Psoas muscle (tissue), 8 donors: ENCODE data around the gene MRPL41. TPM values are rescaled to one million over a fixed set of nuclear protein-coding genes. Genes with fewer than 3 reads are reported as not detected.
"Not testable (repeated sequence)": the region's sequence is repeated elsewhere in the genome, so short reads cannot be mapped to it uniquely, and the experiment has no call there.

ENCODE experiments used
- ATAC-seq, 4 donors: fragments of 200-7000 bp; cut with Tn5 transposase; one replicate each; pipeline ENCODE4 v1.9.1; 2020; ENCODE audit warnings: moderate library complexity in 3 of 4, mild to moderate bottlenecking in 2 of 4
- DNase-seq, 2 donors: peaks; one replicate each; pipeline ENCODE4 v3.0.0-alpha.2; 2020
- H3K27ac ChIP-seq: fragments of 200-600 bp; one replicate; pipeline ENCODE4 v1.8.0; 2022
- H3K27me3 ChIP-seq, 3 donors: fragments of 200-600 bp in 1 of 3; one replicate each; pipeline versions ENCODE4 v1.6.1 to v1.8.0; 2013 to 2022; ENCODE audit warnings: low read length in 2 of 3, mild to moderate bottlenecking in 2 of 3, moderate library complexity in 1 of 3; ENCODE audit not compliant: insufficient read depth in 3 of 3
- H3K36me3 ChIP-seq, 2 donors: fragments of 200-600 bp in 1 of 2; one replicate each; pipeline versions ENCODE4 v1.6.1 to v1.8.0; 2013 to 2022; ENCODE audit warnings: low read depth in 1 of 2, mild to moderate bottlenecking in 1 of 2, moderate library complexity in 1 of 2; ENCODE audit not compliant: insufficient read depth in 1 of 2
- H3K4me1 ChIP-seq: fragments of 200-600 bp; one replicate; pipeline ENCODE4 v1.8.0; 2022
- H3K4me3 ChIP-seq: fragments of 200-600 bp; one replicate; pipeline ENCODE4 v1.8.0; 2022; ENCODE audit warnings: mild to moderate bottlenecking
- H3K9me3 ChIP-seq: fragments of 200-600 bp; one replicate; pipeline ENCODE4 v1.8.0; 2022
- CTCF ChIP-seq: fragments of 200-600 bp; IDR thresholded peaks from one replicate; pipeline ENCODE4 v1.8.0; 2022; ENCODE audit warnings: antibody characterized with exemption
- WGBS, 3 donors: extraction: QIAGEN DNeasy Blood & Tissue Kit; methylation state at CpG; one replicate each; pipeline versions ENCODE4 v1.1.6 to v1.1.7; 2013; 5-methylcytosine and 5-hydroxymethylcytosine counted together
- intact Hi-C, 2 donors: fragments of 100-400 bp; cut with DNase I; formaldehyde crosslinking; loops; one replicate each; pipeline versions ENCODE4 v1.11.0 to v1.14.2; 2022
- polyA plus RNA-seq, 3 donors: library from polyadenylated mRNA; stranded (reverse); fragments of 200-250 nt; gene quantifications; one replicate each; pipeline ENCODE4 v1.2.3, GENCODE V29; 2013
- total RNA-seq, 4 donors: library from RNA; stranded (reverse); fragmentation: NEBNext Ultra II Directional in 2 of 4; extraction: Animal tissue kit (Norgen Biotek cat#: 25700) in 2 of 4; gene quantifications; one replicate each; pipeline versions ENCODE4 v1.2.1 to v1.2.4, GENCODE V29; 2021 to 2023
- donor health status: healthy with polysubstance abuse.
- donor health status: DM: no; HTN: no; CAD: no; lungs with moderate emphysema.
- donor health status: Bipolar disorder and iron deficiency.
- donor health status: healthy.
- donor health status: DM: yes; HTN: yes; CAD: no.
- donor health status: DM: no; HTN: no; CAD: no.
- donor health status: DM: no; HTN: no; CAD: no.
- donor health status: DM: yes; HTN: yes; CAD: no.

The MRPL41 gene
- total and polyA plus RNA-seq, 7 donors = 78.0 to 226 (median 120) TPM

GRCh38 chr9:137564817-137565411, 13.2 kb downstream of the MRPL41 start:
- TF ChIP-seq CTCF = no peak
- H3K9me3 ChIP-seq = no peaks in the 10 kb centered on the region
- no peaks in the 10 kb centered on the region for H3K4me1 ChIP-seq
- no peak overlapping the region for H3K4me3 ChIP-seq
- no peaks in the 10 kb centered on the region for H3K27me3 ChIP-seq
- H3K27ac ChIP-seq = no peak overlapping the region
- no peak for DNase-seq
- no peak for ATAC-seq
- intact Hi-C loops = no loop called here
- WGBS, 3 donors = 82 to 88% (median 86%) methylated on average over 17 to 18 of the region's 18 CpGs
- peaks cover 2 to 45% of the 10 kb centered on the region in 2 donors for H3K36me3 ChIP-seq

GRCh38 chr9:137568445-137568844, 16.8 kb downstream of the MRPL41 start:
- DNase-seq, H3K27me3 ChIP-seq, ATAC-seq, H3K4me1 ChIP-seq, intact Hi-C loops, H3K9me3 ChIP-seq, H3K27ac ChIP-seq, H3K4me3 ChIP-seq: not testable (repeated sequence)
- WGBS, 3 donors = 83 to 89% (median 87%) methylated on average over 5 of the region's 5 CpGs
- peaks cover 0 to 51% of the 10 kb centered on the region in 2 donors for H3K36me3 ChIP-seq

- Histone ChIP-seq H3K27me3 (no peaks in the 10 kb centered on the region), H3K27ac (no peak overlapping the region), H3K4me1 (no peaks in the 10 kb centered on the region), H3K9me3 (no peaks in the 10 kb centered on the region), H3K4me3 (no peak overlapping the region), H3K36me3 (peaks cover 0 to 51% of the 10 kb centered on the region in 2 donors)
- DNase-seq (no peak), ATAC-seq (no peak)
- 97 to 100% (median 99%) methylated on average over 5 of the region's 5 CpGs for WGBS, 3 donors
- TF ChIP-seq CTCF = no peak
- intact Hi-C loops = no loop called here
Measured at GRCh38 chr9:137569609-137570203, 18.0 kb downstream of the MRPL41 start.

GRCh38 chr9:137570566-137570965, 18.9 kb downstream of the MRPL41 start:
- no peak for DNase-seq
- 87 to 97% (median 94%) methylated on average over 3 of the region's 3 CpGs for WGBS, 3 donors
- intact Hi-C loops = no loop called here

GRCh38 chr9:137574192-137574591, 22.5 kb downstream of the MRPL41 start:
- no peak overlapping the region for H3K4me3 ChIP-seq
- DNase-seq (no peak), ATAC-seq (no peak)
- no peak overlapping the region for H3K27ac ChIP-seq
- H3K9me3 ChIP-seq = no peaks in the 10 kb centered on the region
- H3K27me3 ChIP-seq = no peaks in the 10 kb centered on the region
- H3K36me3 ChIP-seq = peaks cover 0 to 65% of the 10 kb centered on the region in 2 donors
- H3K4me1 ChIP-seq = peaks cover 28% of the 10 kb centered on the region
- intact Hi-C loops = no loop called here
- TF ChIP-seq CTCF = no peak
- WGBS, 3 donors = 88 to 90% (median 89%) methylated on average over 10 of the region's 10 CpGs

More at GRCh38 chr9:137570566-137570965, 18.9 kb downstream of the MRPL41 start:
- no peak for ATAC-seq
- Histone ChIP-seq H3K4me1 (peaks cover 4% of the 10 kb centered on the region), H3K4me3 (no peak overlapping the region), H3K27ac (no peak overlapping the region), H3K9me3 (no peaks in the 10 kb centered on the region), H3K36me3 (peaks cover 0 to 56% of the 10 kb centered on the region in 2 donors), H3K27me3 (no peaks in the 10 kb centered on the region)
- TF ChIP-seq CTCF = no peak
